Effector memory CD4-positive, alpha-beta T cell (primary cell): ENCODE measurements around the gene NPAS3.

Experiments
- DNase-seq, 3 donors: peaks; one replicate each; pipeline ENCODE4 v3.0.0-alpha.2; 2020
- H3K27ac ChIP-seq: 2 replicates; pipeline ENCODE4 v1.7.0; 2013; ENCODE audit warnings: mild to moderate bottlenecking, low read length, moderate library complexity; ENCODE audit not compliant: insufficient read depth, poor library complexity, severe bottlenecking
- H3K27me3 ChIP-seq: replicated peaks from 2 replicates; pipeline ENCODE4 v1.7.0; 2013; ENCODE audit warnings: mild to moderate bottlenecking, low read length; ENCODE audit not compliant: insufficient read depth, control insufficient read depth, poor library complexity, severe bottlenecking
- H3K36me3 ChIP-seq: 2 replicates; pipeline ENCODE4 v1.7.0; 2013; ENCODE audit warnings: mild to moderate bottlenecking, low read length, moderate library complexity; ENCODE audit not compliant: control insufficient read depth, insufficient read depth
- H3K4me1 ChIP-seq: 2 replicates; pipeline ENCODE4 v1.7.0; 2013; ENCODE audit warnings: low read length, mild to moderate bottlenecking; ENCODE audit not compliant: control insufficient read depth, insufficient read depth, poor library complexity, severe bottlenecking
- H3K4me3 ChIP-seq: 2 replicates; pipeline ENCODE4 v1.7.0; 2013; ENCODE audit warnings: low read length, low read depth, mild to moderate bottlenecking; ENCODE audit not compliant: insufficient read depth, poor library complexity, severe bottlenecking
- H3K9me3 ChIP-seq: 2 replicates; pipeline ENCODE4 v1.7.0; 2013; ENCODE audit warnings: mild to moderate bottlenecking, low read length, moderate library complexity; ENCODE audit not compliant: control insufficient read depth

Gene NPAS3

GRCh38 chr14:33758547-33758946, 819.9 kb downstream of the NPAS3 start:
- Histone ChIP-seq H3K27me3 (peaks cover 3% of the 10 kb centered on the region), H3K4me3 (no peak overlapping the region), H3K36me3 (no peaks in the 10 kb centered on the region), H3K27ac (no peak overlapping the region), H3K4me1 (no peaks in the 10 kb centered on the region), H3K9me3 (no peaks in the 10 kb centered on the region)
- no peak for DNase-seq

GRCh38 chr14:33762161-33762851, 823.6 kb downstream of the NPAS3 start:
- H3K27ac ChIP-seq: no peak overlapping the region
- DNase-seq: no peak
- H3K27me3 ChIP-seq: peaks cover 3% of the 10 kb centered on the region
- H3K4me3 ChIP-seq: no peak overlapping the region
- no peaks in the 10 kb centered on the region for H3K36me3 ChIP-seq
- H3K9me3 ChIP-seq: no peaks in the 10 kb centered on the region
- no peaks in the 10 kb centered on the region for H3K4me1 ChIP-seq

GRCh38 chr14:33764876-33765650, 826.4 kb downstream of the NPAS3 start:
- DNase-seq: no peak
- no peak overlapping the region for H3K4me3 ChIP-seq
- H3K36me3 ChIP-seq: no peaks in the 10 kb centered on the region
- H3K27me3 ChIP-seq: no peaks in the 10 kb centered on the region
- no peaks in the 10 kb centered on the region for H3K4me1 ChIP-seq
- H3K9me3 ChIP-seq: no peaks in the 10 kb centered on the region
- no peak overlapping the region for H3K27ac ChIP-seq

- no peaks in the 10 kb centered on the region for H3K4me1 ChIP-seq
- H3K27me3 ChIP-seq: no peaks in the 10 kb centered on the region
- no peaks in the 10 kb centered on the region for H3K9me3 ChIP-seq
- no peak overlapping the region for H3K4me3 ChIP-seq
- no peak for DNase-seq
- H3K27ac ChIP-seq: no peak overlapping the region
- H3K36me3 ChIP-seq: no peaks in the 10 kb centered on the region
These were observed 829.1 kb downstream of the NPAS3 start for GRCh38 chr14:33767586-33768457.

GRCh38 chr14:33768458-33768830, 829.8 kb downstream of the NPAS3 start:
- no peak for DNase-seq
- no peak overlapping the region for H3K4me3 ChIP-seq
- H3K36me3 ChIP-seq: no peaks in the 10 kb centered on the region
- no peaks in the 10 kb centered on the region for H3K27me3 ChIP-seq
- no peaks in the 10 kb centered on the region for H3K9me3 ChIP-seq
- H3K4me1 ChIP-seq: no peaks in the 10 kb centered on the region
- H3K27ac ChIP-seq: no peak overlapping the region

- DNase-seq: no peak
- Histone ChIP-seq H3K9me3 (no peaks in the 10 kb centered on the region), H3K4me1 (no peaks in the 10 kb centered on the region), H3K27me3 (no peaks in the 10 kb centered on the region), H3K36me3 (no peaks in the 10 kb centered on the region), H3K4me3 (no peak overlapping the region), H3K27ac (no peak overlapping the region)
These were observed 834.7 kb downstream of the NPAS3 start for GRCh38 chr14:33773205-33774030.

GRCh38 chr14:33774161-33774560, 835.5 kb downstream of the NPAS3 start:
- no peak for DNase-seq
- H3K27me3 ChIP-seq: no peaks in the 10 kb centered on the region
- no peaks in the 10 kb centered on the region for H3K9me3 ChIP-seq
- no peaks in the 10 kb centered on the region for H3K36me3 ChIP-seq
- no peak overlapping the region for H3K4me3 ChIP-seq
- no peaks in the 10 kb centered on the region for H3K4me1 ChIP-seq
- no peak overlapping the region for H3K27ac ChIP-seq

- H3K27me3 ChIP-seq: no peaks in the 10 kb centered on the region
- H3K4me1 ChIP-seq: no peaks in the 10 kb centered on the region
- H3K36me3 ChIP-seq: no peaks in the 10 kb centered on the region
- no peak for DNase-seq
- no peak overlapping the region for H3K4me3 ChIP-seq
- H3K27ac ChIP-seq: no peak overlapping the region
- H3K9me3 ChIP-seq: no peaks in the 10 kb centered on the region
These were observed 836.2 kb downstream of the NPAS3 start for GRCh38 chr14:33774723-33775470.

GRCh38 chr14:33776871-33777270, 838.2 kb downstream of the NPAS3 start:
- no peaks in the 10 kb centered on the region for H3K4me1 ChIP-seq
- no peak overlapping the region for H3K4me3 ChIP-seq

More at GRCh38 chr14:33776871-33777270, 838.2 kb downstream of the NPAS3 start:
- DNase-seq: no peak
- H3K27me3 ChIP-seq: no peaks in the 10 kb centered on the region
- H3K36me3 ChIP-seq: no peaks in the 10 kb centered on the region
- H3K9me3 ChIP-seq: no peaks in the 10 kb centered on the region
- no peak overlapping the region for H3K27ac ChIP-seq
